Measurements from ENCODE around the gene PPCS. TPM values are rescaled to one million over a fixed set of nuclear protein-coding genes. Genes with fewer than 3 reads are reported as not detected.
A peak's percentile ranks its signal among the peaks of the same experiment; 100 is the strongest.

The PPCS gene
- total RNA-seq, 1 experiment from 2014 or later, result 73.0 TPM

DNA sequence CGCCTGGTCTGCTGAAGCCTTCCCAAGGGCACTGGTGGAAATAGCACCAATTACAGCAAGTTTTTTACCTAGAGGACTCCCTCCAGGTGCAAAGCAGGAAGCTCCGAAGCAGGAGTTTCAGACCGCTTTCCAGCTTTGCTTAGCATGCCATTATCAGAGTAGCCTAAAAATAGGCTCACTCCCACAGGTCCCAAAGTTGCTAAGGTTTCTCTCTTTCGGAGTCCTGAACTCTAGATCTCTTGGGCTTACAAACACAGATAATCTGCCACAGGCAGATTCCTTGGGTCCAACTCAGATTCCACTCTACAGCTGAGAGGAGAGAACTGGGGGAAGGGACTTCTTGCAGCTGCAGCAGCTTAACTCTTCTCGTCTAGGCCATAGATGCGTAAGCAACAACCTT, 23.0 kb upstream of the PPCS start:
- Histone ChIP-seq H3K4me2 (no peak overlapping the region), H3K27me3 (ENCODE audit: insufficient read depth, low read depth) (no peaks in the 10 kb centered on the region), H3F3A (ENCODE audit: insufficient read depth, low read depth) (no peaks in the 10 kb centered on the region), H3K27ac (no peak overlapping the region), H3K36me3 (ENCODE audit: low read depth) (no peaks in the 10 kb centered on the region), H3K9me2 (ENCODE audit: insufficient read depth) (no peaks in the 10 kb centered on the region; the same call in 1 of the 2 replicates), H3K4me1 (replicated peaks; ENCODE audit: insufficient read depth) (no peaks in the 10 kb centered on the region), H4K20me1 (ENCODE audit: insufficient read depth) (no peaks in the 10 kb centered on the region), H2AFZ (no peak overlapping the region), H3K79me2 (ENCODE audit: low read depth) (no peaks in the 10 kb centered on the region), H3K4me3 (no peak overlapping the region), H3K9me3 (ENCODE audit: insufficient read depth, low read depth) (no peaks in the 10 kb centered on the region)
- BruUV-seq (replicated peaks), result no TSS peak
- DNase-seq, result no peak
- ChIA-PET CTCF (no interaction called here), POLR2A (ENCODE audit: unreplicated experiment) (interaction anchor here (0.7 kb wide), 1 partner anchor 7 kb away, joined by 4 read pairs; no protein-coding TSS in a partner anchor)
- TF ChIP-seq EZH2 (IDR thresholded peaks at IDR 0.05; ENCODE audit: low read depth), result no peak
- TF ChIP-seq, protein P1, sequence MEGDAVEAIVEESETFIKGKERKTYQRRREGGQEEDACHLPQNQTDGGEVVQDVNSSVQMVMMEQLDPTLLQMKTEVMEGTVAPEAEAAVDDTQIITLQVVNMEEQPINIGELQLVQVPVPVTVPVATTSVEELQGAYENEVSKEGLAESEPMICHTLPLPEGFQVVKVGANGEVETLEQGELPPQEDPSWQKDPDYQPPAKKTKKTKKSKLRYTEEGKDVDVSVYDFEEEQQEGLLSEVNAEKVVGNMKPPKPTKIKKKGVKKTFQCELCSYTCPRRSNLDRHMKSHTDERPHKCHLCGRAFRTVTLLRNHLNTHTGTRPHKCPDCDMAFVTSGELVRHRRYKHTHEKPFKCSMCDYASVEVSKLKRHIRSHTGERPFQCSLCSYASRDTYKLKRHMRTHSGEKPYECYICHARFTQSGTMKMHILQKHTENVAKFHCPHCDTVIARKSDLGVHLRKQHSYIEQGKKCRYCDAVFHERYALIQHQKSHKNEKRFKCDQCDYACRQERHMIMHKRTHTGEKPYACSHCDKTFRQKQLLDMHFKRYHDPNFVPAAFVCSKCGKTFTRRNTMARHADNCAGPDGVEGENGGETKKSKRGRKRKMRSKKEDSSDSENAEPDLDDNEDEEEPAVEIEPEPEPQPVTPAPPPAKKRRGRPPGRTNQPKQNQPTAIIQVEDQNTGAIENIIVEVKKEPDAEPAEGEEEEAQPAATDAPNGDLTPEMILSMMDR (conservative IDR thresholded peaks at IDR 0.05), result no peak
- intact Hi-C loops (cut with micrococcal nuclease; ENCODE audit: unreplicated experiment), result no loop called here

DNA sequence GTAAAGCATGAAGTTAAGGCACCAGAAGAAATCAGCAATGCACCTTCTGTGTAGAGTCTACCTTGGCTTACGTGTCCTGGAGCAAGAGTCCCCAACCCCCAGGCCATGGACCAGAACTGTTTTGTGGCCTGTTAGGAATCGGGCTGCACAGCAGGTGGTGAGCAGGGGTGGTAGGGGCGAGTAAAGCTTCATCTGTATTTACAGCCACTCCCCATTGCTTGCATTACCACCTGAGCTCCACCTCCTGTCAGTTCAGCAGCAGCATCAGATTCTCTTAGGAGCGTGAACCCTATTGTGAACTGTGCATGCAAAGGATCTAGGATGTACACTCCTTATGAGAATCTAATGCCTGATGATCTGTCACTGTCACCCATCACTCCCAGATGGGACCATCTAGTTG, 22.0 kb upstream of the PPCS start:
- Histone ChIP-seq H3K36me3 (ENCODE audit: low read depth) (no peaks in the 10 kb centered on the region), H3K27me3 (ENCODE audit: insufficient read depth, low read depth) (no peaks in the 10 kb centered on the region), H3K9me2 (ENCODE audit: insufficient read depth) (no peaks in the 10 kb centered on the region; the same call in 1 of the 2 replicates), H3K4me1 (replicated peaks; ENCODE audit: insufficient read depth) (peaks cover 2% of the 10 kb centered on the region), H2AFZ (no peak overlapping the region), H3K4me2 (no peak overlapping the region), H3K79me2 (ENCODE audit: low read depth) (no peaks in the 10 kb centered on the region), H3K9me3 (ENCODE audit: insufficient read depth, low read depth) (no peaks in the 10 kb centered on the region), H4K20me1 (ENCODE audit: insufficient read depth) (no peaks in the 10 kb centered on the region), H3F3A (ENCODE audit: insufficient read depth, low read depth) (peaks cover under 1% of the 10 kb centered on the region; the same call in 1 of the 2 replicates), H3K4me3 (no peak overlapping the region), H3K27ac (no peak overlapping the region)
- no TSS peak for BruUV-seq (replicated peaks)
- ChIA-PET CTCF (no interaction called here), POLR2A (ENCODE audit: unreplicated experiment) (interaction anchor here (0.5 to 0.6 kb wide), 2 partner anchors 9 to 30 kb away, joined by 3 to 4 read pairs; no protein-coding TSS in a partner anchor)
- intact Hi-C loops (cut with micrococcal nuclease; ENCODE audit: unreplicated experiment), result no loop called here
- DNase-seq, result no peak
- TF ChIP-seq, protein P1 (conservative IDR thresholded peaks at IDR 0.05), result no peak
- no peak for TF ChIP-seq EZH2 (IDR thresholded peaks at IDR 0.05; ENCODE audit: low read depth)

DNA sequence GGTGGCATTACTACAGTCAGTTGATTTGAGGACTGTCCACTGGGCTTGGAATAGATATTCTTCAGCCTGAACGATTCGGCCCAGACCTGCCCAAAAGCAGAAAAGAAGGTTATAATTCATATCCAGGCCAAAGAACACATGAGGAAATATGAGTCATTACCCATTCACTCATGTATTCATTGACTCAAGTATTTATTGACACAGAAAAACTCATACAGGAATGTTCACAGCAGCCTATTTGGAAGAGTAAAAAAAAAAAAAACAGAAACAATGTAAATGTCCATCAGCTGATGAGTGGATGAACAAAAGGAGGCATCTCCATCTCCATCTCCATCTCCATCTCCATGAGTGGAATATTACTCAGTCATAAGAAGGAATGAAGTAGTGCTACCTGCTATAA, 16.4 kb upstream of the PPCS start:
- peaks cover 11% of the 10 kb centered on the region for H3F3A ChIP-seq (ENCODE audit: insufficient read depth, low read depth)
- no peaks in the 10 kb centered on the region; the same call in 1 of the 2 replicates for H3K9me2 ChIP-seq (ENCODE audit: insufficient read depth)
- H3K4me3 ChIP-seq, result no peak overlapping the region
- no peaks in the 10 kb centered on the region for H3K79me2 ChIP-seq (ENCODE audit: low read depth)
- BruUV-seq (replicated peaks), result no TSS peak
- intact Hi-C loops (cut with micrococcal nuclease; ENCODE audit: unreplicated experiment), result no loop called here
- peak overlapping the region; percentile 46 for H3K4me2 ChIP-seq
- CTCF ChIA-PET, result interaction anchor here (0.7 kb wide), 1 partner anchor 127 kb away, joined by 4 read pairs; no protein-coding TSS in a partner anchor
- peak in 1 of 2 experiments; percentile 94 for DNase-seq
- H3K9me3 ChIP-seq (ENCODE audit: insufficient read depth, low read depth), result no peaks in the 10 kb centered on the region
- POLR2A ChIA-PET (ENCODE audit: unreplicated experiment), result interaction anchor here (0.7 kb wide), 1 partner anchor 117 kb away, joined by 3 read pairs; no protein-coding TSS in a partner anchor
- no peaks in the 10 kb centered on the region for H3K27me3 ChIP-seq (ENCODE audit: insufficient read depth, low read depth)
- no peaks in the 10 kb centered on the region for H4K20me1 ChIP-seq (ENCODE audit: insufficient read depth)
- TF ChIP-seq, protein P1 (conservative IDR thresholded peaks at IDR 0.05), result no peak
- no peak for TF ChIP-seq EZH2 (IDR thresholded peaks at IDR 0.05; ENCODE audit: low read depth)
- no peak overlapping the region for H2AFZ ChIP-seq
- H3K36me3 ChIP-seq (ENCODE audit: low read depth), result no peaks in the 10 kb centered on the region
- peak overlapping the region; percentile 38; the same call in 1 of the 2 replicates for H3K27ac ChIP-seq
- peaks cover 7% of the 10 kb centered on the region for H3K4me1 ChIP-seq (replicated peaks; ENCODE audit: insufficient read depth)
